Esophagus muscularis mucosa (tissue), 4 donors: ENCODE data around the gene GIPC2. TPM values are rescaled to one million over a fixed set of nuclear protein-coding genes. Genes with fewer than 3 reads are reported as not detected.

Experiments used
- DNase-seq: peaks from one replicate; pipeline ENCODE4 v3.0.0-alpha.2; 2017; ENCODE audit errors: extremely low spot score
- H3K27ac ChIP-seq, 4 donors: fragments of 200-600 bp; sonication (generic); replicated peaks in 1 of 4; 1 replicate in 3 of 4; 2 replicates in 1 of 4; pipeline ENCODE4 v1.5.1; 2016 to 2019; ENCODE audit warnings: mild to moderate bottlenecking in 1 of 4
- H3K27me3 ChIP-seq, 4 donors: fragments of 200-600 bp; sonication (generic); one replicate each; pipeline versions ENCODE4 v1.5.1 to v1.6.0; 2016 to 2019
- H3K36me3 ChIP-seq, 4 donors: fragments of 200-600 bp; sonication (generic); one replicate each; pipeline ENCODE4 v1.5.1; 2016 to 2019
- H3K4me1 ChIP-seq, 4 donors: fragments of 200-600 bp; sonication (generic); one replicate each; pipeline ENCODE4 v1.5.1; 2016 to 2019
- H3K4me3 ChIP-seq, 4 donors: fragments of 200-600 bp; sonication (generic); 1 replicate in 2 of 4; 2 replicates in 2 of 4; pipeline ENCODE4 v1.5.1; 2016 to 2019; ENCODE audit warnings: mild to moderate bottlenecking in 4 of 4, moderate library complexity in 1 of 4
- H3K9me3 ChIP-seq, 4 donors: fragments of 200-600 bp; sonication (generic); 1 replicate in 3 of 4; 2 replicates in 1 of 4; pipeline ENCODE4 v1.5.1; 2016 to 2019
- CTCF ChIP-seq, 3 experiments: fragments of 200-600 bp in 2 of 3; fragments of 450-650 bp in 1 of 3; sonication (generic) in 2 of 3; IDR thresholded peaks; one replicate each; pipeline ENCODE4 v1.5.1; 2017 to 2019; ENCODE audit warnings: antibody characterized with exemption in 3 of 3, mild to moderate bottlenecking in 2 of 3, moderate library complexity in 1 of 3
- EP300 ChIP-seq: sonication (generic); formaldehyde crosslinking; IDR thresholded peaks from one replicate; pipeline ENCODE4 v1.6.1; 2017; ENCODE audit warnings: antibody characterized with exemption
- POLR2A ChIP-seq: fragments of 450-650 bp; IDR thresholded peaks from one replicate; pipeline ENCODE4 v1.6.1; 2017; ENCODE audit warnings: antibody characterized with exemption, moderate library complexity, mild to moderate bottlenecking, low read depth
- POLR2AphosphoS5 ChIP-seq, 2 donors: sonication (generic); formaldehyde crosslinking; IDR thresholded peaks; one replicate each; pipeline ENCODE4 v1.6.1; 2017; ENCODE audit warnings: antibody characterized with exemption in 2 of 2
- WGBS: methylation state at CpG from one replicate; pipeline ENCODE4 v1.1.5; 2018; 5-methylcytosine and 5-hydroxymethylcytosine counted together
- intact Hi-C: fragments of 100-400 bp; cut with DNase I; formaldehyde crosslinking; loops from one replicate; pipeline ENCODE4 v1.15.1; 2023
- total RNA-seq, 4 donors: library from RNA; depleted of rRNA; stranded (reverse); fragments of >200 nt; gene quantifications; one replicate each; pipeline versions ENCODE4 v1.1.0 to v1.2.1, GENCODE V29; 2016

Gene GIPC2
- total RNA-seq, 4 donors from 2014 or later = 4.5 to 8.7 (median 6.8) TPM

GRCh38 chr1:78126506-78126905, 80.7 kb downstream of the GIPC2 start:
- Histone ChIP-seq H3K27ac (no peak overlapping the region), H3K4me3 (no peak overlapping the region), H3K36me3 (no peaks in the 10 kb centered on the region), H3K4me1 (peaks cover 0 to 5% (median 4%) of the 10 kb centered on the region in 4 donors), H3K9me3 (no peaks in the 10 kb centered on the region), H3K27me3 (no peaks in the 10 kb centered on the region)
- TF ChIP-seq EP300 (no peak), POLR2AphosphoS5 (IDR thresholded peaks at IDR 0.05) (no peak), CTCF (IDR thresholded peaks at IDR 0.05) (no peak), POLR2A (no peak)
- intact Hi-C loops = no loop called here
- WGBS = 80% methylated on average over 3 of the region's 3 CpGs
- DNase-seq = no peak

GRCh38 chr1:78132174-78132947, 86.6 kb downstream of the GIPC2 start:
- no peaks in the 10 kb centered on the region for H3K9me3 ChIP-seq
- no peak overlapping the region for H3K4me3 ChIP-seq
- H3K27ac ChIP-seq = no peak overlapping the region
- TF ChIP-seq POLR2AphosphoS5 (IDR thresholded peaks at IDR 0.05) = no peak
- TF ChIP-seq CTCF (IDR thresholded peaks at IDR 0.05) = no peak
- TF ChIP-seq POLR2A = no peak
- TF ChIP-seq EP300 = no peak
- H3K36me3 ChIP-seq = no peaks in the 10 kb centered on the region
- 84% methylated on average over 3 of the region's 3 CpGs for WGBS
- no peaks in the 10 kb centered on the region for H3K27me3 ChIP-seq
- DNase-seq = no peak
- H3K4me1 ChIP-seq = no peaks in the 10 kb centered on the region
- intact Hi-C loops = no loop called here

GRCh38 chr1:78132948-78133322, 87.2 kb downstream of the GIPC2 start:
- no peaks in the 10 kb centered on the region for H3K36me3 ChIP-seq
- H3K4me1 ChIP-seq = no peaks in the 10 kb centered on the region
- TF ChIP-seq POLR2AphosphoS5 (IDR thresholded peaks at IDR 0.05) = no peak
- H3K9me3 ChIP-seq = no peaks in the 10 kb centered on the region
- 83% methylated on average over 1 of the region's 1 CpG for WGBS
- H3K27me3 ChIP-seq = no peaks in the 10 kb centered on the region
- DNase-seq = no peak
- H3K27ac ChIP-seq = no peak overlapping the region
- intact Hi-C loops = no loop called here
- H3K4me3 ChIP-seq = no peak overlapping the region

- Histone ChIP-seq H3K4me3 (no peak overlapping the region), H3K9me3 (no peaks in the 10 kb centered on the region), H3K36me3 (no peaks in the 10 kb centered on the region), H3K27me3 (no peaks in the 10 kb centered on the region), H3K27ac (no peak overlapping the region), H3K4me1 (no peaks in the 10 kb centered on the region)
- TF ChIP-seq POLR2AphosphoS5 (IDR thresholded peaks at IDR 0.05) = no peak
- no peak for TF ChIP-seq POLR2A
- no peak for TF ChIP-seq EP300
- no peak for TF ChIP-seq CTCF (IDR thresholded peaks at IDR 0.05)
- DNase-seq = no peak
- intact Hi-C loops = no loop called here
- WGBS = 84% methylated on average over 1 of the region's 1 CpG
Observed at GRCh38 chr1:78136680-78137079, 90.9 kb downstream of the GIPC2 start.

- Histone ChIP-seq H3K4me1 (peaks cover 0 to 7% (median 0%) of the 10 kb centered on the region in 4 donors), H3K4me3 (no peak overlapping the region), H3K36me3 (no peaks in the 10 kb centered on the region), H3K9me3 (no peaks in the 10 kb centered on the region), H3K27ac (no peak overlapping the region), H3K27me3 (no peaks in the 10 kb centered on the region)
- 95% methylated on average over 3 of the region's 3 CpGs for WGBS
- DNase-seq = no peak
- intact Hi-C loops = no loop called here
- no peak for TF ChIP-seq EP300
- TF ChIP-seq POLR2AphosphoS5 (IDR thresholded peaks at IDR 0.05) = no peak
- no peak for TF ChIP-seq CTCF (IDR thresholded peaks at IDR 0.05)
- no peak for TF ChIP-seq POLR2A
Observed at GRCh38 chr1:78141531-78142231, 95.9 kb downstream of the GIPC2 start.
